B cell (primary cell): Measurements from ENCODE around the gene KPNA4.

Experiments
- CTCF ChIP-seq: fragments of 200-600 bp; IDR thresholded peaks from one replicate; pipeline ENCODE4 v1.8.0; 2022; ENCODE audit warnings: antibody characterized with exemption, mild to moderate bottlenecking
- EZH2 ChIP-seq: IDR thresholded peaks from 2 replicates; pipeline ENCODE4 v1.6.1; 2012; ENCODE audit warnings: borderline replicate concordance, low read depth, mild to moderate bottlenecking, moderate library complexity, low read length; ENCODE audit not compliant: insufficient read depth, poor library complexity, severe bottlenecking

GRCh38 chr3:160612386-160613075, 47.2 kb upstream of the KPNA4 start:
- TF ChIP-seq CTCF: no peak
- TF ChIP-seq EZH2: no peak
